ENCODE results near the gene ARHGEF37. TPM values are rescaled to one million over a fixed set of nuclear protein-coding genes. Genes with fewer than 3 reads are reported as not detected.
"Not testable (repeated sequence)": the region's sequence is repeated elsewhere in the genome, so short reads cannot be mapped to it uniquely, and the experiment has no call there.

ARHGEF37 gene
- polyA plus RNA-seq, 10 donors: 3.5 to 6.1 (median 4.5) TPM

DNA sequence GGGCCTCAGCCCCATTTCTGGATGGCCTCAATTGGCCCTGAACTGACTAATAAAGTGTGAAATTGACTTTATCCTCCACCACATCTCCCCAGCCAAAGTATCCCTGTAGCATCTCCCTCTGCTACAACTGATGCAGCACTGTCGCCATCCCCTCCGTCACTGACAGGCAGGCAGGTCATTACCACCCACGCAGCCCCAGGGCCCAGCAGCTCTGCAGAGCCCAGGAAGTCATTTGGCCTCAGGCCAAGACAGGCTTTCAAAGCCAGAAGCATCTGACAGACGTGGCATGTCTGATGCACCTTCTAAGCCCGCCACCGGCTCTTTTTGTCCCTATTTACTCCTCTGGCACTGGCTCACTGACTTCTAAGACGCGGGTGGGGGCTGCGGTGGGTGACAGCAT is 65.3 kb downstream of the ARHGEF37 start:
- DNase-seq: no peak

- no peak for DNase-seq
Measured at GRCh38 chr5:149647334-149647733, 66.0 kb downstream of the ARHGEF37 start.

GRCh38 chr5:149648464-149649393 is 67.4 kb downstream of the ARHGEF37 start:
- DNase-seq: not testable (repeated sequence)

DNA sequence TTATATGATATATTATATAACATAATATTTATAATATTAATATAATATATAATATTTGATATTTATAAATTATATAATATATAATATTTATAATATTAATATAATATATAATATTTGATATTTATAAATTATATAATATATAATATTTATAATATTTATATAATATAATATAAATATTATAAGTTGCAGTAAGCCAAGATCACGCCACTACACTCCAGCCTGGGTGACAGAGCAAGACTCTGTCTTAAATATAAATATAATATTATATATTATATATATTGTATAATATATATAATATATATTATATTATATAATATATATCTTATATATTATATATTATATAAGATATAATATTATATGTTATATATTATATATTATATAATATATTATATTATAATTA is 68.4 kb downstream of the ARHGEF37 start:
- not testable (repeated sequence) for DNase-seq

DNA sequence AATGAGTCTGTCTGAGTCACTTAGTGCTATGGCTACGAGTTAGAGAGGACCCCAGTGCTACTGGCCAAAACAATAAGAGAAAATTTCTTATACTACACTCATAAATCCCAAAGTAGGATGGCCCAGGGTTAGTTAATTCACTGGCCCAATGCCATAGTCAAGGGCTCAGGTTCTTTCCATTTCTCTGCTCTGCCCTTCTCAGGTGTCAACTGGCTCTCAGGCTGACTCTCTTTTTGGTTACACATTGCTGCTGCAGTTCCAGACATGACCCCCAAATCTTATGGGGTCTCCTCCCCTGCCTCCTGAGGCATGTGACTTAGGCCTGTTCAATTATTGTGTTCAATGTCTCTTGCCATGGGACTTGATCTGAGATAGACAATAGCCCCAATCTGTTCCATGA is 70.4 kb downstream of the ARHGEF37 start:
- DNase-seq: peak in 1 of 3 donors; percentile 34

DNA sequence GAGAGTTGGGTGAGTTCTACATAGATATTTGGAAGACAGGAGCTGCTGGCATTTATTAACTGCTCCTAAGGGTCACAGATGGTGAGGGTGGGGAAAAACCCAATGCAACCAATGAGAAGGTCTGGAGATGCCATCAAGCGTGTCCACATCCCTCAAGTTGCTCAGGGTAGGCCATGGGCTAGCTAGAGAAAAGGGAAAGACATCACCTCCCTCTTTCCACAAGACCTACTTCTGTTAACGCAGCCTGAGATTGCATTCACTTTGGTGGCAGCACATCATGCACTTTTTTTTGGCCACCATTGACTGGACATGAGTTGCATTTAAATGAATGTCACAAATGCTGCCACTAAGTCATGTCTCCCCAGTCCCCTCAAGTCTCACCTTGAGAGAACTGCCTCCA is 71.4 kb downstream of the ARHGEF37 start:
- no peak for DNase-seq

- no peak for DNase-seq
Measured at GRCh38 chr5:149654231-149654630, 72.9 kb downstream of the ARHGEF37 start.

GRCh38 chr5:149654883-149655505 is 73.7 kb downstream of the ARHGEF37 start:
- DNase-seq: no peak

DNA sequence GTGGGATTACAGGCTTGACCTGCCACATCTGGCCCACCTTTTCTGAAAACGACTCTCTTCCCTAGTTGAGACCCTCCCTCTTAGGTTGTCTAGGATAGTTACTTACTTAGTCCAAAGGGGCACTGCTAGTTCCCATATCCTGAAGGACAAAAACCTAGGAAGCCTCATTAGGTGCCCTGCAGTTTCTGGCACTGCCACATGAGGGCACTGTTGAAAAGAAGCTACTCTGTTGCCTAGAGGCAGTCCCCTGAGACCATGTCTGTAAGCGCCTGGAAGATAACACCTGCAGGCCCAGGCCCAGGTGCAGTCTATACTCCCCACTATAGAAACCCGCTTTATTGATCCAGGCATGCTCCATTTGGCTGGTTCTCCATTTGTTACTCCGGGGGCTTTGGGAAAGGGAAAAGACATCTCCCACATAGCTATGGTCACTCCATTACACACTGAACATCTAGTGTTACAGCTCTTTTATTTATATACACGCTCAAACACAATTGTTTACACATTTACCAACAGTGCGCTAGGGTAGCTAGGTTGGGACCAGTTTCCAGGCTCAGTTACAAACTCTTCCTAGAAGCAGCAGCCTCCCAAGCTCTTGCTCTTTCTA is 75.4 kb downstream of the ARHGEF37 start:
- DNase-seq: no peak

DNA sequence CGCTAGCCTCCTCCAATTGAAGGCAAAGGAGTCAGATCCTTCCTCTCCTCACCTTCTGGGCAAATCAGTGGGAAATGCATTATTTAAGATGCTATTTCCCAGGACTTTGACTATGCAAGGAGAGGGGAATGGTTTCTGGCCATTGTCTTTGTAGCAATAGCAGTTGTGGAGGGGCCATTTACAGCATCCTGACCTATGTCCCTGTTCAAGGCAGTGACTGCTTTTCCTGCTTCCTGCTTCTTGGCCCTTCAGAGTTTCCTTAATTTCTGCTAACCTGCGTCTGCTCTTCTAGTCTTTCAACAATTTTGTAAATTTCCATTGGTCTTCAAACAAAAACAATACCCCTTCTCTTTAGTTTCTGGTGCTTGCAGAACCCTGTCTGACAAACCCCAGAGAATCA is 76.0 kb downstream of the ARHGEF37 start:
- DNase-seq: no peak

DNA sequence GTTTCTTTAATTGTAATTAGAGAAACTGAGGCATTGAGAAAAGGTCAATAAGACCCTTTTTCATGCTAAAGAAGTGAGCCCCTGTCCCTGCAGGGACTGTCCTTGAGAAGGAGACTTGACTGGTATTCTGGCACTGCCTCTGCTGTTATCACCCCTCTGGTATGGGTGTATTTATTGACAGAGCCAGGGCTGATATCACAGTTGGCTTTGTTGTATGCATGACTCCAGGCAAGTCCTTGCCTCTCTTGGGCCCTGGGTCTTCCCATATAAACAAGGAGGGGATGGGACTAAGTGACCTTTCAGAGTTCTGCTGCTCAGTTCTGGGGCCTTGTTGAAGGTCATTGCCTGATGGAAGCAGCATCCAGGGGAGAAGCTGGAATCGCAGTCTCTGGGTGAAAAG is 77.0 kb downstream of the ARHGEF37 start:
- DNase-seq: no peak

- DNase-seq: no peak
Measured at GRCh38 chr5:149664083-149664482, 82.8 kb downstream of the ARHGEF37 start.

DNA sequence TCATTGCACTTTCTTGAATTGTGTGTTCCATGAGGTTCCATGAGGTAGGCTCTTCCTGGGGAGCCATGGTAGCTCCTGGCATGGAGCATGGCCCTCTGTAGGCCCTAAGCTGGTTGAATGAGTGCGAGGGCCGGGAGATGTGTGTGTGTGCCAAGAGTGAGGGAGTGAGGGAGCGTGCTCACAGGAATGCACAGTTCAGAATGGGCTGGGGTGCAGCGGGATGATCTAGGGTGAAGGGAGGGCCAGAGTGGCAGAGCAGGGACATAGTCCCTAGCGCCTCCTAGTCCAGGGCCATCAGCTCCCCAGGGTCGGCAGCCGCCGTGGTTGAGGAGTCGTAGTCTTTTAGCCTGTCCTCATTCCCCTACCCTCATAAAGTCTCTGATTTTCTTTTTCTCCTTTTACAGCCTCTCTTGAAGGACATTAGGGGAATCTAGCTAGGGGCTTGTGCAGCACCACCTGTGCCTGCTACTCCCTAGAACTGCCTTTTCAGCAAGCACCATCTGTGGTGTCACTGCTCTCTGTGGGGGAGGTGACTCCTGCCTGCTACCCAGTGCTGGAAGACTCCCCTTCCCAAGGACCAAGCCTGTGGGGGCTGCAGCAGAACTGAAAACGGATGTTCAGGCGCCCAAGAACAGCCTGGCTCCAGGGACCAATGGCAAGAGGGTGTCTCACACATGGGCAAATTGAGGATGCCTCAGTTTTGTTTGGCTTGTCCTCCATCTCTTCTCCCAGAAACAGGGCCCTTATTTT is 83.5 kb downstream of the ARHGEF37 start:
- DNase-seq: no peak

DNA sequence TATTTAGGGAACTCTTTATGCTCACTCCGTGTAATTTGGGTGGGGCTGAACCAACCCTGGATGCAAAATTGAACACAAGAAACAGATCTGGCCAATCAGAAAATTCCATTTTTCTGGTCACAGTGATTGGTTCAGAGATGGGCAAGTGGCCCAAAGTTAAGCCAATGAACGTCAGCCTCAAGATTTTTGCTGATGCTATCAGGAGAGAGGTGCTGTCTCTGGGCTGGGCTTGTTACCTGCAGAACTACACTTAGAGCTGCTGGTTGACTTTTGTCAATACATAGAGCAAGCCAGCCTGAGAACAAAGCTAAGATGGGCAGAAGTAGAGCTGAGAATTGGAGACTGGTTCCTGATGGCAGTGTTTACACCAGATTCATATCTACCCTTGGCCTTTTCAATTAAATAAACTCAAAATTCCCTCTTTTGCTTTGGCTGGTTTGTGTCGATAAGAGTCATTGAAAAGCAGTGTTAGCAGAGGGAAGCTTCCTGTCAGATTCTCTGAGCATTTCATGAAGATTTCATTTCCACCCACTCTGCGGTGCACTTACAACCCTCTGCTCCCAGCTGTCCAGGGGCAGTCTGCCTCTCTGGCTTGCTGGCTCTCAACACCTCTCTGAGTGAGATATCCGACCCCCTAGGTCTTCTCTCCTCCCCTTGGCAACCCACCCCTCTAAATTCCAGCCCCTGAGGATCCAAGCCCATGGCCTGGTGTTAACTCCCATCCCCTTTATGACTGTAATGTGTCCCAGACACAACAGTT is 84.3 kb downstream of the ARHGEF37 start:
- DNase-seq: no peak

- no peak for DNase-seq
Measured at GRCh38 chr5:149666212-149666852, 85.0 kb downstream of the ARHGEF37 start.

- DNase-seq: no peak
Measured at GRCh38 chr5:149667084-149667828, 86.0 kb downstream of the ARHGEF37 start.

GRCh38 chr5:149667829-149668330 is 86.6 kb downstream of the ARHGEF37 start:
- DNase-seq: no peak

GRCh38 chr5:149669273-149669672 is 88.0 kb downstream of the ARHGEF37 start:
- DNase-seq: not testable (repeated sequence)

GRCh38 chr5:149671544-149671943 is 90.2 kb downstream of the ARHGEF37 start:
- no peak for DNase-seq

Data from muscle of back (tissue), 11 donors.